Nephron (organoid): Measurements from ENCODE around the gene FBXW10B.
"Not testable (repeated sequence)": the region's sequence is repeated elsewhere in the genome, so short reads cannot be mapped to it uniquely, and the experiment has no call there.

ENCODE experiments used
- H3K27ac Mint-ChIP-seq, 3 experiments: 2 replicates each; pipeline ENCODE4 v1.8.0; 2020; ENCODE audit warnings: mixed read lengths in 3 of 3, mild to moderate bottlenecking in 2 of 3, moderate library complexity in 1 of 3
- H3K27me3 Mint-ChIP-seq: 2 replicates; pipeline ENCODE4 v1.8.0; 2021; ENCODE audit warnings: low read depth, mild to moderate bottlenecking, moderate library complexity, mixed read lengths
- H3K36me3 Mint-ChIP-seq: 2 replicates; pipeline ENCODE4 v1.8.0; 2020; ENCODE audit warnings: low read depth, mixed read lengths
- H3K4me1 Mint-ChIP-seq: 2 replicates; pipeline ENCODE4 v1.8.0; 2020; ENCODE audit warnings: mixed read lengths
- H3K4me3 Mint-ChIP-seq, 3 experiments: 2 replicates each; pipeline ENCODE4 v1.8.0; 2020; ENCODE audit warnings: mild to moderate bottlenecking in 3 of 3, mixed read lengths in 3 of 3, moderate library complexity in 2 of 3
- H3K9me3 Mint-ChIP-seq: 2 replicates; pipeline ENCODE4 v1.8.0; 2020; ENCODE audit warnings: mixed read lengths

FBXW10B gene

GRCh38 chr17:15573870-15574269 lies 45.6 kb downstream of the FBXW10B start:
- not testable (repeated sequence) for H3K27me3 Mint-ChIP-seq, H3K9me3 Mint-ChIP-seq, H3K36me3 Mint-ChIP-seq, H3K4me1 Mint-ChIP-seq, H3K4me3 Mint-ChIP-seq, H3K27ac Mint-ChIP-seq
